Karpas-422 (cell line): Measurements from ENCODE around the gene SPINK14. TPM values are rescaled to one million over a fixed set of nuclear protein-coding genes. Genes with fewer than 3 reads are reported as not detected.

Experiments used
- DNase-seq: peaks from one replicate; pipeline ENCODE4 v3.0.0-alpha.2; 2015
- H2AFZ ChIP-seq: fragments of 200-600 bp; sonication (generic); 2 replicates; pipeline ENCODE4 v1.6.1; 2014; ENCODE audit warnings: antibody characterized with exemption, low read length, mixed read lengths
- H3K27ac ChIP-seq: fragments of 200-600 bp; sonication (generic); 2 replicates; pipeline ENCODE4 v1.5.1; 2014; ENCODE audit warnings: mild to moderate bottlenecking, low read length, moderate library complexity
- H3K27me3 ChIP-seq: fragments of 200-600 bp; sonication (generic); 2 replicates; pipeline ENCODE4 v1.6.1; 2014; ENCODE audit warnings: low read length, mixed read lengths
- H3K36me3 ChIP-seq: fragments of 200-600 bp; sonication (generic); 2 replicates; pipeline ENCODE4 v1.6.1; 2014; ENCODE audit warnings: low read length, mixed read lengths; ENCODE audit not compliant: insufficient read depth
- H3K4me1 ChIP-seq: fragments of 200-600 bp; sonication (generic); 2 replicates; pipeline ENCODE4 v1.6.1; 2014; ENCODE audit warnings: mild to moderate bottlenecking, low read length, mixed read lengths
- H3K4me2 ChIP-seq: fragments of 200-600 bp; sonication (generic); 2 replicates; pipeline ENCODE4 v1.6.1; 2014; ENCODE audit warnings: low read length, low read depth, mild to moderate bottlenecking; ENCODE audit not compliant: poor library complexity, severe bottlenecking
- H3K4me3 ChIP-seq: fragments of 200-600 bp; sonication (generic); 2 replicates; pipeline ENCODE4 v1.5.1; 2014; ENCODE audit warnings: mild to moderate bottlenecking, antibody characterized with exemption, low read length, mixed read lengths
- H3K79me2 ChIP-seq: fragments of 200-600 bp; sonication (generic); 2 replicates; pipeline ENCODE4 v1.6.1; 2014; ENCODE audit warnings: mild to moderate bottlenecking, low read length, mixed read lengths
- H3K9ac ChIP-seq: fragments of 200-600 bp; sonication (generic); 2 replicates; pipeline ENCODE4 v1.6.0; 2014; ENCODE audit warnings: low read length
- H3K9me2 ChIP-seq: fragments of 200-600 bp; sonication (generic), shearing (Covaris generic); replicated peaks from 2 replicates; pipeline ENCODE4 v1.6.0; 2014; ENCODE audit warnings: mild to moderate bottlenecking, low read length, moderate library complexity; ENCODE audit not compliant: insufficient read depth
- H3K9me3 ChIP-seq: fragments of 300-700, 200-600 bp; sonication (generic); 2 replicates; pipeline ENCODE4 v1.6.1; 2014; ENCODE audit warnings: low read length, mixed read lengths
- H4K20me1 ChIP-seq: fragments of 200-600 bp; sonication (generic); 2 replicates; pipeline ENCODE4 v1.6.1; 2014; ENCODE audit warnings: mild to moderate bottlenecking, antibody characterized with exemption, low read length, low read depth; ENCODE audit not compliant: insufficient read depth
- total RNA-seq: library from RNA; depleted of rRNA; stranded (reverse); fragments of >200 nt; shearing (Covaris generic); gene quantifications from 2 replicates; pipeline ENCODE4 v1.2.3, GENCODE V29; 2014; ENCODE audit warnings: low replicate concordance

Gene SPINK14
- total RNA-seq, 1 experiment from 2014 or later: not detected

- H2AFZ ChIP-seq: no peak overlapping the region
- H3K36me3 ChIP-seq: no peaks in the 10 kb centered on the region
- H3K9me3 ChIP-seq: no peaks in the 10 kb centered on the region
- no peak overlapping the region for H3K4me2 ChIP-seq
- no peaks in the 10 kb centered on the region for H3K27me3 ChIP-seq
- no peaks in the 10 kb centered on the region for H4K20me1 ChIP-seq
- H3K9me2 ChIP-seq: no peaks in the 10 kb centered on the region
- no peak overlapping the region for H3K9ac ChIP-seq
- H3K4me1 ChIP-seq: no peaks in the 10 kb centered on the region
- no peaks in the 10 kb centered on the region for H3K79me2 ChIP-seq
- H3K27ac ChIP-seq: no peak overlapping the region
- no peak for DNase-seq
- H3K4me3 ChIP-seq: no peak overlapping the region
These were observed 8.1 kb downstream of the SPINK14 start for GRCh38 chr5:148176480-148176879.

GRCh38 chr5:148177207-148177606 is 8.9 kb downstream of the SPINK14 start:
- Histone ChIP-seq H3K4me1 (no peaks in the 10 kb centered on the region), H3K9ac (no peak overlapping the region), H4K20me1 (no peaks in the 10 kb centered on the region), H2AFZ (no peak overlapping the region), H3K27me3 (no peaks in the 10 kb centered on the region), H3K4me2 (no peak overlapping the region), H3K79me2 (no peaks in the 10 kb centered on the region), H3K9me3 (no peaks in the 10 kb centered on the region), H3K4me3 (no peak overlapping the region), H3K36me3 (no peaks in the 10 kb centered on the region), H3K9me2 (no peaks in the 10 kb centered on the region), H3K27ac (no peak overlapping the region)
- no peak for DNase-seq

- H3K4me2 ChIP-seq: no peak overlapping the region
- H3K27ac ChIP-seq: no peak overlapping the region
- H3K4me1 ChIP-seq: no peaks in the 10 kb centered on the region
- H3K79me2 ChIP-seq: no peaks in the 10 kb centered on the region
- no peak overlapping the region for H2AFZ ChIP-seq
- no peaks in the 10 kb centered on the region for H3K36me3 ChIP-seq
- no peaks in the 10 kb centered on the region for H3K27me3 ChIP-seq
- no peaks in the 10 kb centered on the region for H4K20me1 ChIP-seq
- no peaks in the 10 kb centered on the region for H3K9me2 ChIP-seq
- H3K4me3 ChIP-seq: no peak overlapping the region
- H3K9me3 ChIP-seq: no peaks in the 10 kb centered on the region
- peak; percentile 83 for DNase-seq
- no peak overlapping the region for H3K9ac ChIP-seq
These were observed 11.0 kb downstream of the SPINK14 start for GRCh38 chr5:148179234-148179824.

GRCh38 chr5:148186248-148187003 is 18.1 kb downstream of the SPINK14 start:
- Histone ChIP-seq H3K36me3 (no peaks in the 10 kb centered on the region), H4K20me1 (no peaks in the 10 kb centered on the region), H3K27ac (no peak overlapping the region), H3K9me3 (no peaks in the 10 kb centered on the region), H3K9me2 (no peaks in the 10 kb centered on the region), H2AFZ (no peak overlapping the region), H3K79me2 (no peaks in the 10 kb centered on the region), H3K4me2 (no peak overlapping the region), H3K9ac (no peak overlapping the region), H3K4me1 (no peaks in the 10 kb centered on the region), H3K4me3 (no peak overlapping the region), H3K27me3 (no peaks in the 10 kb centered on the region)
- no peak for DNase-seq

- Histone ChIP-seq H3K27ac (no peak overlapping the region), H3K4me2 (no peak overlapping the region), H3K36me3 (no peaks in the 10 kb centered on the region), H3K9ac (no peak overlapping the region), H3K4me1 (no peaks in the 10 kb centered on the region), H4K20me1 (no peaks in the 10 kb centered on the region), H3K27me3 (no peaks in the 10 kb centered on the region), H3K9me2 (no peaks in the 10 kb centered on the region), H3K9me3 (no peaks in the 10 kb centered on the region), H3K4me3 (no peak overlapping the region), H3K79me2 (no peaks in the 10 kb centered on the region), H2AFZ (no peak overlapping the region)
- DNase-seq: no peak
These were observed 22.7 kb downstream of the SPINK14 start for GRCh38 chr5:148191010-148191409.

GRCh38 chr5:148193202-148193601 is 24.9 kb downstream of the SPINK14 start:
- Histone ChIP-seq H4K20me1 (no peaks in the 10 kb centered on the region), H3K4me1 (no peaks in the 10 kb centered on the region), H3K9me3 (no peaks in the 10 kb centered on the region), H3K36me3 (no peaks in the 10 kb centered on the region), H3K9me2 (no peaks in the 10 kb centered on the region), H3K4me2 (no peak overlapping the region), H3K79me2 (no peaks in the 10 kb centered on the region), H3K27ac (no peak overlapping the region), H3K9ac (no peak overlapping the region), H3K27me3 (no peaks in the 10 kb centered on the region), H3K4me3 (no peak overlapping the region), H2AFZ (no peak overlapping the region)
- no peak for DNase-seq

- no peaks in the 10 kb centered on the region for H3K79me2 ChIP-seq
- no peaks in the 10 kb centered on the region for H3K27me3 ChIP-seq
- no peaks in the 10 kb centered on the region for H3K9me2 ChIP-seq
- 0 out of 2 replicates have a peak overlapping the region, but pooled peaks have one; percentile 19 for H3K4me3 ChIP-seq
- H3K27ac ChIP-seq: no peak overlapping the region
- DNase-seq: no peak
- peak overlapping the region; percentile 38; the same call in 1 of the 2 replicates for H2AFZ ChIP-seq
- no peaks in the 10 kb centered on the region for H4K20me1 ChIP-seq
- H3K36me3 ChIP-seq: no peaks in the 10 kb centered on the region
- no peaks in the 10 kb centered on the region; the same call in 1 of the 2 replicates for H3K4me1 ChIP-seq
- H3K9me3 ChIP-seq: no peaks in the 10 kb centered on the region
- no peak overlapping the region for H3K9ac ChIP-seq
- peak overlapping the region; percentile 33 for H3K4me2 ChIP-seq
These were observed 32.8 kb downstream of the SPINK14 start for GRCh38 chr5:148201151-148201550.

- Histone ChIP-seq H3K79me2 (no peaks in the 10 kb centered on the region), H3K9ac (no peak within 1 kb of the TSS), H3K27me3 (no peaks in the 10 kb centered on the region), H3K9me2 (no peaks in the 10 kb centered on the region), H3K4me3 (no peak within 1 kb of the TSS), H3K36me3 (no peaks in the 10 kb centered on the region), H3K27ac (no peak within 1 kb of the TSS), H2AFZ (no peak within 1 kb of the TSS), H3K9me3 (no peaks in the 10 kb centered on the region), H4K20me1 (no peaks in the 10 kb centered on the region), H3K4me1 (no peaks in the 10 kb centered on the region; the same call in 1 of the 2 replicates), H3K4me2 (no peak within 1 kb of the TSS)
- no peak for DNase-seq
These were observed 34.3 kb downstream of the SPINK14 start, which contains the start of gene SPINK6 for GRCh38 chr5:148202531-148203203. Gene SPINK6 (plus strand): TSS chr5:148203042. CDS start chr5:148203097, 55 bp downstream.
